Measurements from ENCODE around the gene MBNL1.

The MBNL1 gene

DNA sequence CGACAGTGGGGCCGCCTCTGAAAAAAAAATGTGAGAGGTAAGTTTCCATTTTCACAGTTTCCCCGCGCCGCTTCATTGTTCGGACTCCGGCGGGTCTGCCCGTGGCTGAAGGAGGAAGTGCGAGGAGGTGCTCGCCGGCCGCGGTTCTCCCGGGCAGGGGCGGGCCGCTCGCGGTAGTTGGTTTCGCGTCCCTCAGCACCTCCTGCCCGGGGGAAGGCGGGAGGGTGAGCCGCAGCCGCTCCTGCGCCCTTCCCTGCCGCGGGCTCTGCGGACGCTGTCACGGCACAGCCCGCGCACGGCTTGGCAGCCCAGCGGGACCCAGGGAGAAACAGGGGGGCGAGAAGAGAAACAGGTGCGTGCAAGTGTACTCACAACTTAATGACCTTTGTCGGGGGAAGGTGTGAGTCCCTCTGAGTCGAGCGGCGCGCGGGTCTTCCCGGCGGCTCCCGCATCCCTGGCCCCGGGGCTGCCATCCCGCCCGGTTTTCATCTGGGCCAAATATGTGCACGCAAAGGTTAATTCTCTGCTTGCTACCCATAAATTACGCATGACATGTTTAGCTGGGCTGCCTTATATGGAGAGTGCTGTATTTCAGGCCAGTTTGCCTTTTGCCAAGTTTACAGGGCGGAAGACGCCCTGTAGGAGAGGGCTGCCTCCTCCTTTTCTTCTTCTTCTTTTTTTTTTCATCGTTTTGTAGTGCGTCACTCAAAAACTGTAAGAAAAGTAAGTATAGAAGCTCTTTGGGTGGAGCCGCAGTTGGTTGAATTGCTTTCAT, 514 bp downstream of the MBNL1 start:
- TF ChIP-seq SUZ12 (IDR thresholded peaks at IDR 0.05) (no peak), SP1 (IDR thresholded peaks at IDR 0.05) (no peak), FOXK2 (IDR thresholded peaks at IDR 0.05) (0 out of 2 replicates have a peak, but pooled peaks have one; percentile 24), ELF4 (IDR thresholded peaks at IDR 0.05) (no peak; the same call in 1 of the 2 replicates), ARNT (IDR thresholded peaks at IDR 0.05) (peak; percentile 93), LEF1 (IDR thresholded peaks at IDR 0.05; ENCODE audit: borderline replicate concordance) (no peak), NFRKB (IDR thresholded peaks at IDR 0.05) (no peak)
- TF ChIP-seq, protein P1, sequence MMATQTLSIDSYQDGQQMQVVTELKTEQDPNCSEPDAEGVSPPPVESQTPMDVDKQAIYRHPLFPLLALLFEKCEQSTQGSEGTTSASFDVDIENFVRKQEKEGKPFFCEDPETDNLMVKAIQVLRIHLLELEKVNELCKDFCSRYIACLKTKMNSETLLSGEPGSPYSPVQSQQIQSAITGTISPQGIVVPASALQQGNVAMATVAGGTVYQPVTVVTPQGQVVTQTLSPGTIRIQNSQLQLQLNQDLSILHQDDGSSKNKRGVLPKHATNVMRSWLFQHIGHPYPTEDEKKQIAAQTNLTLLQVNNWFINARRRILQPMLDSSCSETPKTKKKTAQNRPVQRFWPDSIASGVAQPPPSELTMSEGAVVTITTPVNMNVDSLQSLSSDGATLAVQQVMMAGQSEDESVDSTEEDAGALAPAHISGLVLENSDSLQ (IDR thresholded peaks at IDR 0.05) = peak; percentile 95
- CTCF ChIA-PET = interaction anchor here (0.6 to 0.7 kb wide), 2 partner anchors 10 to 175 kb away, joined by 3 to 7 read pairs; no protein-coding TSS in a partner anchor
- POLR2A ChIA-PET = interaction anchor here (0.6 to 2.2 kb wide), 10 partner anchors 10 to 89 kb away, joined by 3 to 8 read pairs (median 3); no protein-coding TSS in a partner anchor
- peak; percentile 53 for DNase-seq (ENCODE audit: extremely low spot score)

DNA sequence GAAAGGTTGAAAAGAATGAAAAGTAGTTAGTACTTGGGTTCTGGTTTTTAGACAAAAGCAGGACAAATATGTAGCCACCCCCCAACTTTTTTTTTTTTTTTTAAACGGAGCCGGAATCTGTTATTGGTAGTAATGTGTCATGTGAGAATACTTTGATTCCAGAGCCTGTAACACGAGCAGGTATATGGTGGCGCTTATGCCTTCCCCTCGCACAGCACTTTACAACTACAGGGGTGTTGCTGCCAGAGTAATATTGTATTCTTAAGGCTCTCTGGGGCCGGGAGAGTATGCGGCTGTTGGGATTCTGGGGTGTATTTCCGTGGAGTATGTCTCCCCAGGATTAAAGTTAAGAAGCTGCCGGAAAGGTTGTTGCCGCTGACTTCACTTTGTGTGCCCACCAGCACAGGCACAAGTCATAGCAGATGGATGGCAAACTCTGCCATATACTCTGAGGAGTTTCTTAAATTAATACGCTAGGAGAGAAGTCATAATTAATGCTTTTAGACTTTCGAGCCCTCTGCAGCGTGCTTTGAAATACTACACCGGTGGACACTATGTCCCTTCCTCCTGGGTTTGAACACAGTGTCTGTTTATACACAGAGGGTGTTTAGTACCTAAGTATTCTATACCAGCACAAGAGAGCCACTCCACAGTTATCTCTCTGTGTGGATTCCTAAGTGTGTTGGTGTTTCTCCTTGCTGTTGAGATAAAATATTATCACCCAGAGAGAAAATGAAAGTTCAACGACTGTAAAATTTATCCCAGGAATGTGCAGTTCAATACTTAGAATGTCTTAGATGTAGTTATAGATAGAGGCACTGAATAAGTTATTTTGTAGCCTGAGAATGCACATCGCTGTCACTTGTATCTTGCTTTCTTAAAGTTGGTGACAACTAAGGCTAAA, 1.4 kb downstream of the MBNL1 start:
- ChIA-PET POLR2A (interaction anchor here (1.6 to 2.2 kb wide), 3 partner anchors 27 to 36 kb away, joined by 4 to 8 read pairs (median 6); no protein-coding TSS in a partner anchor), CTCF (interaction anchor here (0.6 to 0.7 kb wide), 2 partner anchors 11 to 174 kb away, joined by 3 to 7 read pairs; no protein-coding TSS in a partner anchor)
- peak; percentile 54 for DNase-seq (ENCODE audit: extremely low spot score)
- TF ChIP-seq CTBP1 (IDR thresholded peaks at IDR 0.05; ENCODE audit: borderline replicate concordance) (no peak), ZNF384 (IDR thresholded peaks at IDR 0.05) (peak; percentile 98)

DNA sequence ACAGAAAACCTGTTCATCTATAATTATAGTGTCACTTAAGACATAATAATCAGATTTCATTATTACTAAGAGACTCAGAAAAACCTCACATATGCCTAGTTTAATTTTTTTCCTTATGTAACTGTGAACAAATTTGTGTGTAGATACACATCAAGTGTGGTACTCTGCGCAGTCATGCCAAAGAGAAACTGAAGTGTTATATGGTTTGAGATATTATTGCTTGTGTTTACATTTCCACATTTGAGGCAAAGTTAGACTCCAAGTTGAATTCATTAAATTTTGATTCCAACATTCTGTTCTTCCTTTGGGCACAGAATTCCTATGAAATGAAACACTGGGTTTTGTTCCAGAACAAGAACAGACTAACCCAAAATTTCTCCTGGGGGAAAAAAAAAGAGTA, 2.2 kb downstream of the MBNL1 start:
- DNase-seq (ENCODE audit: extremely low spot score) = no peak
- ChIA-PET POLR2A (no interaction called here), CTCF (no interaction called here)
- TF ChIP-seq BHLHE40 (IDR thresholded peaks at IDR 0.05; ENCODE audit: borderline replicate concordance) (no peak), ELF4 (IDR thresholded peaks at IDR 0.05) (no peak), L3MBTL2 (conservative IDR thresholded peaks at IDR 0.05) (no peak), SP1 (IDR thresholded peaks at IDR 0.05) (no peak), FOXA1 (IDR thresholded peaks at IDR 0.05) (no peak), ARNT (IDR thresholded peaks at IDR 0.05) (no peak), FOXM1 (IDR thresholded peaks at IDR 0.05; ENCODE audit: borderline replicate concordance) (no peak), SUZ12 (IDR thresholded peaks at IDR 0.05) (no peak), FOXK2 (IDR thresholded peaks at IDR 0.05) (no peak), ZNF384 (IDR thresholded peaks at IDR 0.05) (no peak), NFRKB (IDR thresholded peaks at IDR 0.05) (no peak), CTBP1 (IDR thresholded peaks at IDR 0.05; ENCODE audit: borderline replicate concordance) (no peak), LEF1 (IDR thresholded peaks at IDR 0.05; ENCODE audit: borderline replicate concordance) (no peak), HDGF (IDR thresholded peaks at IDR 0.05; ENCODE audit: borderline replicate concordance) (no peak), TARDBP (IDR thresholded peaks at IDR 0.05) (no peak)
- TF ChIP-seq, protein P1 (IDR thresholded peaks at IDR 0.05) = no peak

DNA sequence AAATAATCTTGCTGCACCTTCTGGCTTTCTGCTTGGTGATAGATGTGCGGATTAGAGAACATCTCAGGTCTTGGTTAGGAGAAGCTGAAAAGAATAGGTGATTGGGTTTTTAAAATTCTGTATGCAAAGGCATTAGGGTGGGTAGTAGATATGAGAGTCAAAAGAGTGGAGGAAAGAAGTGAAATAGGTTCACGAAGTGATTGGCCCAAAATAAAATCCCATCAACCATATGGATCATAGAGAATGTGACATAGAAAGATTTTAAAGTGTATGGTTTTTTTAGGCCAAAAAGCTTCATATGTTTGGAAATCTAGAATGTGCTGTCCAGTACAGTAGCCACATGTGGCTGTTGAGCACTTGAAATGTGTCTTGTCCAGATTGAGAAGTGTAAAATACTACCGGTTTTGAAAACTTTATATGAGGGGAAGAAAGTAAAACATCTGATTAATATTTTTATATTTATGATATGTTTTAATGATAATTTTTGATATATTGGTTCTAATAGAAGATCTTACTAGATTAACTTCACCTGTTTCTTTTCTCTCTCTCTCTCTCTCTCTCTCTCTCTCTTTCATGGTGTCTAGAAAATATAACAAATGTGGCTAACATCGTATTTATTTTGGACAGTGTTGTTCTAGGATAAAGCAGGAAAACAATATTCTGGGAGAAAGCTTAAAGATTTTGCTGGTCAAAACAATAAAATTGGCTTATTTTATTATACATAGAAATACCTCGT, 2.9 kb downstream of the MBNL1 start:
- POLR2A ChIA-PET = no interaction called here
- TF ChIP-seq ELF4 (IDR thresholded peaks at IDR 0.05) = no peak
- TF ChIP-seq, protein P1 (IDR thresholded peaks at IDR 0.05) = no peak
- no peak for TF ChIP-seq BHLHE40 (IDR thresholded peaks at IDR 0.05; ENCODE audit: borderline replicate concordance)
- no peak for TF ChIP-seq HDGF (IDR thresholded peaks at IDR 0.05; ENCODE audit: borderline replicate concordance)
- no peak for TF ChIP-seq ARNT (IDR thresholded peaks at IDR 0.05)
- no peak for TF ChIP-seq L3MBTL2 (conservative IDR thresholded peaks at IDR 0.05)
- no peak for TF ChIP-seq ZNF384 (IDR thresholded peaks at IDR 0.05)
- no peak for TF ChIP-seq FOXA1 (IDR thresholded peaks at IDR 0.05)
- TF ChIP-seq SP1 (IDR thresholded peaks at IDR 0.05) = no peak
- TF ChIP-seq LEF1 (IDR thresholded peaks at IDR 0.05; ENCODE audit: borderline replicate concordance) = no peak
- no peak for TF ChIP-seq SUZ12 (IDR thresholded peaks at IDR 0.05)
- no peak for TF ChIP-seq TARDBP (IDR thresholded peaks at IDR 0.05)
- no peak for TF ChIP-seq FOXM1 (IDR thresholded peaks at IDR 0.05; ENCODE audit: borderline replicate concordance)
- no peak for TF ChIP-seq NFRKB (IDR thresholded peaks at IDR 0.05)
- no peak for TF ChIP-seq FOXK2 (IDR thresholded peaks at IDR 0.05)
- TF ChIP-seq CTBP1 (IDR thresholded peaks at IDR 0.05; ENCODE audit: borderline replicate concordance) = no peak
- CTCF ChIA-PET = no interaction called here
- no peak for DNase-seq (ENCODE audit: extremely low spot score)

DNA sequence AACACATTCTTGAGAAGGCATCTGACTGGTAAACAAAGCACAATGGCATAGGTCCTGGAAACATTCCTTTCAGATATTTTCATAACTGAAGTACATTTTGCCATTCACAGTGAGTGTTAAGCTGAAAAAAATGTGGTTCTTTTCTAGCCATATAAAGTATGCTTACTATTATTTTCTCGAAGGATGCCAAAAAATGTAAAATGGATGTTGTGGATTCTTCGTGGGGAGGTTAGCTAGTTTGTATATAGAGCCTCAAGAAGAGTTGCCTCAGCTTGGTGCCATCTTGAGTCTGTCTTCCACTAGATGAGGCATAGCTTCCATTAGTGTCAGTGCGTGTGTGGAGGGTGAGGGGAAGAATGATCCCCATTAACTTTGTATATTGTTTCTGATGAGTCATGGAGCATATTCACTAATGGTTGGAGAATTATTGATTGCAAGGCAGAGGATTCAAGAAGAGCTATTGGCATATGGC, 4.1 kb downstream of the MBNL1 start:
- no peak for DNase-seq (ENCODE audit: extremely low spot score)
- ChIA-PET CTCF (interaction anchor here (1.1 kb wide), 1 partner anchor 8 kb away, joined by 3 read pairs; no protein-coding TSS in a partner anchor), POLR2A (no interaction called here)
- TF ChIP-seq NFRKB (IDR thresholded peaks at IDR 0.05) (no peak), ZNF384 (IDR thresholded peaks at IDR 0.05) (no peak), FOXK2 (IDR thresholded peaks at IDR 0.05) (no peak), SP1 (IDR thresholded peaks at IDR 0.05) (no peak), ARNT (IDR thresholded peaks at IDR 0.05) (no peak), L3MBTL2 (conservative IDR thresholded peaks at IDR 0.05) (no peak), HDGF (IDR thresholded peaks at IDR 0.05; ENCODE audit: borderline replicate concordance) (no peak), FOXM1 (IDR thresholded peaks at IDR 0.05; ENCODE audit: borderline replicate concordance) (no peak), FOXA1 (IDR thresholded peaks at IDR 0.05) (no peak), ELF4 (IDR thresholded peaks at IDR 0.05) (no peak), LEF1 (IDR thresholded peaks at IDR 0.05; ENCODE audit: borderline replicate concordance) (no peak), CTBP1 (IDR thresholded peaks at IDR 0.05; ENCODE audit: borderline replicate concordance) (no peak), BHLHE40 (IDR thresholded peaks at IDR 0.05; ENCODE audit: borderline replicate concordance) (no peak)
- TF ChIP-seq, protein P1 (IDR thresholded peaks at IDR 0.05) = no peak

All from HEK293T (cell line).